ENCODE results near the gene FAM53B. TPM values are rescaled to one million over a fixed set of nuclear protein-coding genes. Genes with fewer than 3 reads are reported as not detected.

The FAM53B gene
- total RNA-seq, 4 donors from 2014 or later: 25.2 to 43.3 (median 34.7) TPM

- intact Hi-C loops (cut with DNase I): no loop called here
- H3K4me1 ChIP-seq: peaks cover 0 to 7% (median 6%) of the 10 kb centered on the region in 4 donors
- no peak for DNase-seq (ENCODE audit: extremely low spot score)
- peak overlapping the region in 1 of 4 donors; percentile 42 for H3K27ac ChIP-seq (replicated peaks in 1 of 4)
- no peaks in the 10 kb centered on the region for H3K36me3 ChIP-seq
- 93% methylated on average over 5 of the region's 5 CpGs for WGBS
- no peaks in the 10 kb centered on the region for H3K9me3 ChIP-seq
- no peak for TF ChIP-seq POLR2AphosphoS5 (IDR thresholded peaks at IDR 0.05)
- no peak for TF ChIP-seq EP300 (IDR thresholded peaks at IDR 0.05)
- TF ChIP-seq CTCF (IDR thresholded peaks at IDR 0.05): no peak
- TF ChIP-seq POLR2A (IDR thresholded peaks at IDR 0.05; ENCODE audit: low read depth): no peak
- H3K27me3 ChIP-seq: no peaks in the 10 kb centered on the region
- H3K4me3 ChIP-seq: no peak overlapping the region
Observed at GRCh38 chr10:124605481-124605855, 138.7 kb downstream of the FAM53B start.

- no peak for DNase-seq (ENCODE audit: extremely low spot score)
Observed at GRCh38 chr10:124605001-124605370, 139.2 kb downstream of the FAM53B start.

GRCh38 chr10:124604214-124605000 is 139.8 kb downstream of the FAM53B start:
- no peaks in the 10 kb centered on the region for H3K27me3 ChIP-seq
- WGBS: 66% methylated on average over 11 of the region's 22 CpGs
- peaks cover 0 to 7% (median 6%) of the 10 kb centered on the region in 4 donors for H3K4me1 ChIP-seq
- no peak overlapping the region for H3K4me3 ChIP-seq
- intact Hi-C loops (cut with DNase I): no loop called here
- H3K9me3 ChIP-seq: no peaks in the 10 kb centered on the region
- peak overlapping the region in 3 of 4 donors; percentile 4 to 42 (median 38) for H3K27ac ChIP-seq (replicated peaks in 1 of 4)
- no peaks in the 10 kb centered on the region for H3K36me3 ChIP-seq
- TF ChIP-seq CTCF (IDR thresholded peaks at IDR 0.05) (no peak), POLR2AphosphoS5 (IDR thresholded peaks at IDR 0.05) (no peak), POLR2A (IDR thresholded peaks at IDR 0.05; ENCODE audit: low read depth) (no peak), EP300 (IDR thresholded peaks at IDR 0.05) (no peak)
- DNase-seq (ENCODE audit: extremely low spot score): no peak

More at GRCh38 chr10:124605001-124605370, 139.2 kb downstream of the FAM53B start:
- 71% methylated on average over 4 of the region's 8 CpGs for WGBS
- no peaks in the 10 kb centered on the region for H3K9me3 ChIP-seq
- H3K27ac ChIP-seq (replicated peaks in 1 of 4): peak overlapping the region in 3 of 4 donors; percentile 4 to 42 (median 38)
- intact Hi-C loops (cut with DNase I): no loop called here
- H3K36me3 ChIP-seq: no peaks in the 10 kb centered on the region
- no peak for TF ChIP-seq POLR2A (IDR thresholded peaks at IDR 0.05; ENCODE audit: low read depth)
- no peak for TF ChIP-seq EP300 (IDR thresholded peaks at IDR 0.05)
- TF ChIP-seq POLR2AphosphoS5 (IDR thresholded peaks at IDR 0.05): no peak
- TF ChIP-seq CTCF (IDR thresholded peaks at IDR 0.05): no peak
- no peaks in the 10 kb centered on the region for H3K27me3 ChIP-seq
- H3K4me1 ChIP-seq: peaks cover 0 to 7% (median 6%) of the 10 kb centered on the region in 4 donors
- H3K4me3 ChIP-seq: no peak overlapping the region

GRCh38 chr10:124603376-124604213 is 140.6 kb downstream of the FAM53B start:
- H3K4me3 ChIP-seq: no peak overlapping the region
- intact Hi-C loops (cut with DNase I): no loop called here
- TF ChIP-seq POLR2A (IDR thresholded peaks at IDR 0.05; ENCODE audit: low read depth) (no peak), EP300 (IDR thresholded peaks at IDR 0.05) (no peak), CTCF (IDR thresholded peaks at IDR 0.05) (no peak), POLR2AphosphoS5 (IDR thresholded peaks at IDR 0.05) (no peak)
- no peaks in the 10 kb centered on the region for H3K27me3 ChIP-seq
- no peaks in the 10 kb centered on the region for H3K9me3 ChIP-seq
- H3K4me1 ChIP-seq: peaks cover 0 to 7% (median 4%) of the 10 kb centered on the region in 4 donors
- WGBS: 97% methylated on average over 13 of the region's 18 CpGs
- H3K27ac ChIP-seq (replicated peaks in 1 of 4): no peak overlapping the region
- no peaks in the 10 kb centered on the region for H3K36me3 ChIP-seq
- DNase-seq (ENCODE audit: extremely low spot score): no peak

All from esophagus muscularis mucosa (tissue), 4 donors.